K562 (cell line): ENCODE results near the gene YTHDF1. TPM values are rescaled to one million over a fixed set of nuclear protein-coding genes. Genes with fewer than 3 reads are reported as not detected.

Experiments
- ATAC-seq: fragments of 200-7000 bp; cut with Tn5 transposase; 3 replicates; pipeline ENCODE4 v1.9.1; 2020; ENCODE audit warnings: moderate library complexity
- BruUV-seq: library from RNA; stranded (reverse); fragments of 400-500 nt; replicated peaks from 2 replicates; lab custom pipeline; 2021; lab: Mats Ljungman, UMichigan
- CTCF ChIA-PET: fragments of 300-600 bp; formaldehyde crosslinking; extraction: SDS; loops from one replicate; lab custom pipeline; 2021; ENCODE audit warnings: low intra/inter-chr PET ratio; lab: Yijun Ruan, JAX
- POLR2A ChIA-PET: fragments of 300-600, 350-650 bp; sonication (Branson Sonifier 250); formaldehyde crosslinking; extraction: SDS; loops from one replicate; lab custom pipeline; 2021; ENCODE audit warnings: antibody characterized with exemption, inconsistent platforms; lab: Yijun Ruan, JAX
- DNase-seq, 4 experiments: peaks; one replicate each; pipeline versions ENCODE4 v3.0.0 to v3.0.0-alpha.2; 2011 to 2018; ENCODE audit warnings: low spot score in 3 of 4, mixed read lengths in 3 of 4; ENCODE audit errors: extremely low read depth in 1 of 4
- FAIRE-seq: peaks from 2 replicates; lab custom pipeline; 2011; peaks lifted over from hg19 to GRCh38; lab: Jason Lieb, UNC
- H2AFZ ChIP-seq: 2 replicates; pipeline ENCODE4 v1.6.0; 2011; ENCODE audit warnings: low read depth, low read length, control low read depth, inconsistent platforms
- H3K27ac ChIP-seq: fragments of 200-600 bp; 3 replicates; pipeline ENCODE4 v1.8.0; 2011; ENCODE audit warnings: low read depth, mild to moderate bottlenecking, control low read depth, inconsistent platforms, low read length, moderate library complexity, mixed read lengths; ENCODE audit errors: extremely low read depth
- H3K27me3 ChIP-seq, 2 experiments: fragments of 300-600 bp in 1 of 2; 2 replicates in 1 of 2; 3 replicates in 1 of 2; pipeline versions ENCODE4 v1.6.0 to v1.8.0; 2011; ENCODE audit warnings: inconsistent platforms in 2 of 2, low read length in 2 of 2, mild to moderate bottlenecking in 1 of 2, mixed read lengths in 1 of 2, moderate library complexity in 1 of 2; ENCODE audit not compliant: control insufficient read depth in 2 of 2, insufficient read depth in 2 of 2
- H3K36me3 ChIP-seq: fragments of 300-600 bp; 3 replicates; pipeline ENCODE4 v1.8.0; 2011; ENCODE audit warnings: mild to moderate bottlenecking, low read length, inconsistent platforms; ENCODE audit not compliant: control insufficient read depth, insufficient read depth
- H3K4me1 ChIP-seq, 2 experiments: fragments of 200-600 bp in 1 of 2; replicated peaks in 1 of 2; 2 replicates in 1 of 2; 3 replicates in 1 of 2; pipeline versions ENCODE4 v1.5.1 to v1.8.0; 2011; ENCODE audit warnings: inconsistent platforms in 2 of 2, low read length in 2 of 2, mild to moderate bottlenecking in 1 of 2, mixed read lengths in 1 of 2, moderate library complexity in 1 of 2; ENCODE audit not compliant: control insufficient read depth in 2 of 2, insufficient read depth in 2 of 2
- H3K4me2 ChIP-seq: 2 replicates; pipeline ENCODE4 v1.6.1; 2011; ENCODE audit warnings: low read length, control low read depth, inconsistent platforms, mixed read lengths; ENCODE audit not compliant: insufficient read depth
- H3K4me3 ChIP-seq: fragments of 200-600 bp; sonication (generic), shearing (Covaris generic); 2 replicates; pipeline ENCODE4 v1.5.1; 2016; ENCODE audit warnings: control low read depth, inconsistent platforms
- H3K79me2 ChIP-seq: fragments of 200-600 bp; 3 replicates; pipeline ENCODE4 v1.8.0; 2011; ENCODE audit warnings: low read length, inconsistent platforms; ENCODE audit not compliant: control insufficient read depth, insufficient read depth
- H3K9ac ChIP-seq, 2 experiments: 2 replicates each; pipeline versions ENCODE4 v1.6.0 to v1.6.1; 2011; ENCODE audit warnings: low read depth in 2 of 2, low read length in 2 of 2, control low read depth in 1 of 2, inconsistent platforms in 1 of 2, mild to moderate bottlenecking in 1 of 2, mixed read lengths in 1 of 2; ENCODE audit not compliant: insufficient read depth in 1 of 2
- H3K9me1 ChIP-seq: one replicate; pipeline ENCODE4 v1.6.0; 2011; ENCODE audit warnings: inconsistent platforms, mild to moderate bottlenecking, low read length, moderate library complexity; ENCODE audit not compliant: control insufficient read depth, insufficient read depth
- H3K9me3 ChIP-seq: replicated peaks from 2 replicates; pipeline ENCODE4 v1.5.1; 2011; ENCODE audit warnings: low read depth, low read length, inconsistent platforms; ENCODE audit not compliant: control insufficient read depth, insufficient read depth
- H4K20me1 ChIP-seq: replicated peaks from 2 replicates; pipeline ENCODE4 v1.6.1; 2011; ENCODE audit warnings: low read length, inconsistent platforms, mixed read lengths; ENCODE audit not compliant: control insufficient read depth, insufficient read depth
- BRD9 ChIP-seq: fragments of 450-650 bp; IDR thresholded peaks from 2 replicates; pipeline ENCODE4 v1.6.1; 2018; ENCODE audit warnings: low read depth; ENCODE audit not compliant: partially characterized antibody
- DIDO1 ChIP-seq: fragments of 450-650 bp; IDR thresholded peaks from 2 replicates; pipeline ENCODE4 v1.6.1; 2016; ENCODE audit warnings: low read depth, missing biosample characterization, missing genetic modification characterization
- HNRNPLL ChIP-seq: fragments of 200-400 bp; formaldehyde crosslinking; IDR thresholded peaks from 2 replicates; pipeline ENCODE4 v1.6.1; 2017; ENCODE audit warnings: low read length, low read depth, mild to moderate bottlenecking; ENCODE audit not compliant: poor library complexity, severe bottlenecking
- PHF8 ChIP-seq: fragments of 200-600 bp; sonication (generic); IDR thresholded peaks from 2 replicates; pipeline ENCODE4 v1.6.1; 2012; ENCODE audit warnings: mixed run types, mild to moderate bottlenecking, inconsistent platforms, low read length, moderate library complexity, borderline replicate concordance
- ZC3H11A ChIP-seq: IDR thresholded peaks from 2 replicates; pipeline ENCODE4 v1.6.1; 2012; ENCODE audit warnings: low read depth, low read length, improper control_type of control experiment
- WGBS: fragments of 100-300 bp; shearing (Covaris generic); methylation state at CpG from one replicate; pipeline ENCODE4 v1.1.6; 2016; ENCODE audit warnings: low coverage, mixed read lengths; ENCODE audit not compliant: insufficient coverage; ENCODE audit errors: missing lambda C conversion rate; 5-methylcytosine and 5-hydroxymethylcytosine counted together
- in situ Hi-C: fragments of 300-500 bp; cut with MboI; formaldehyde crosslinking; loops from 4 replicates; pipeline ENCODE4 v1.15.0; 2018; ENCODE audit warnings: inconsistent platforms, mixed read lengths
- intact Hi-C: fragments of 100-400 bp; cut with micrococcal nuclease; formaldehyde crosslinking; loops from 2 replicates; pipeline ENCODE4 v1.14.2; 2022
- polyA plus RNA-seq, 8 experiments: library from polyadenylated mRNA; depleted of rRNA in 4 of 8; stranded (reverse) in 5 of 8; unstranded in 3 of 8; fragments of >200 nt; fragmentation: Nextera tagmentation in 2 of 8; fragmentation: Illumina TruSeq in 1 of 8; extraction: Ambion mirVana in 2 of 8; extraction: Trizol in 1 of 8; gene quantifications; 2 replicates each; pipeline versions ENCODE4 v1.2.1 to v1.2.3, GENCODE V29; 2011 to 2014; ENCODE audit warnings: inconsistent platforms in 1 of 8, missing spikeins in 1 of 8
- total RNA-seq, 7 experiments: library from RNA; depleted of rRNA in 6 of 7; stranded (reverse); fragments of >200 nt in 6 of 7; fragmentation: Illumina TruSeq in 2 of 7; extraction: Trizol in 2 of 7; gene quantifications; 2 replicates each; pipeline versions ENCODE4 v1.2.1 to v1.2.3, GENCODE V29; 2011 to 2021; ENCODE audit warnings: low replicate concordance in 1 of 7
- TF ChIP-seq, protein P1 (sequence below), 2 experiments: fragments of 450-650 bp in 1 of 2; IDR thresholded peaks; 2 replicates each; pipeline ENCODE4 v1.6.1; 2011 to 2017; ENCODE audit warnings: low read depth in 2 of 2, antibody characterized with exemption in 1 of 2, borderline replicate concordance in 1 of 2, low read length in 1 of 2, mild to moderate bottlenecking in 1 of 2, mixed read lengths in 1 of 2; ENCODE audit not compliant: control insufficient read depth in 1 of 2

YTHDF1 gene
- total and polyA plus RNA-seq, 9 of the 15 experiments (the other 6 are each of a cell fraction or from before 2014, with no cell fraction given): 10.1 to 42.4 (median 27.8) TPM

DNA sequence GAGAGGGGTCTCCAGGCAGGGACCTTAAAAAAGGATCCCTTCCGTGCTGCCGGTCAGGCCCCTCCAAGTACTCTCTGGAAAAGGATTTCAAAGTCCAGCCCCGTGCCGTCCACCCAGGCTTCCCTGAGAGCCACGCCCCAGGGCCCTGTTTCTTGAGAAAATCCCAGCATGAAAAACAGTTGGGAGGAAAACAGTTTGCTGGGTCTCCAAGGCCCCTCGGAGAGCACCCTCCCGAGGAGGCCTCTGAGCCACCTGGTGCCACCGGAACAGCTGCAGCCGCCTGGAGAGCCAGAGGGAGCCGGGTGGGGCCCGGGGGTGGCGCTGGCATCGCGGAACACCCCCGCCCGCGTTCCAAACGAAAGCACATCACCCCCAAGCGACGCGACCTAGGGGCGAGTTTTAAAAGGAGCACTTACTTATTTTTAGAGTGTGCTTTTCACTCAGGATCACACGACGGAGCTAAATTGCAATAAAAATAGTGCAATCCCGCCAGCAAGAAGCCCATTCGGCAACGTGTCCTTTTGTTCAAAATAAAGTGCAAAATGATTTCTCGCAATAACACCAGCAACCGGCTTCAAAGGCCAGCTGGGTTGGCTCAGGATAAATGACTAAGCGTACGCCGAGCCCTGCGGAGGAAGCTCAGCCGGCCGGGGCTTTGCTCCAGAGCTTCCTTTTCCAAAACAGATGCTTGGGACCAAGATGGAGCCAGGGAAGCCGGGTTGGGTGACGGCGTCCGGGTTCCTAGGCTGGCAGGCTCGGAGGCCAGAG lies 64.2 kb downstream of the YTHDF1 start:
- peaks cover 18 to 64% of the 10 kb centered on the region in 2 experiments; a peak in 3 of 5 replicates for H3K27me3 ChIP-seq

DNA sequence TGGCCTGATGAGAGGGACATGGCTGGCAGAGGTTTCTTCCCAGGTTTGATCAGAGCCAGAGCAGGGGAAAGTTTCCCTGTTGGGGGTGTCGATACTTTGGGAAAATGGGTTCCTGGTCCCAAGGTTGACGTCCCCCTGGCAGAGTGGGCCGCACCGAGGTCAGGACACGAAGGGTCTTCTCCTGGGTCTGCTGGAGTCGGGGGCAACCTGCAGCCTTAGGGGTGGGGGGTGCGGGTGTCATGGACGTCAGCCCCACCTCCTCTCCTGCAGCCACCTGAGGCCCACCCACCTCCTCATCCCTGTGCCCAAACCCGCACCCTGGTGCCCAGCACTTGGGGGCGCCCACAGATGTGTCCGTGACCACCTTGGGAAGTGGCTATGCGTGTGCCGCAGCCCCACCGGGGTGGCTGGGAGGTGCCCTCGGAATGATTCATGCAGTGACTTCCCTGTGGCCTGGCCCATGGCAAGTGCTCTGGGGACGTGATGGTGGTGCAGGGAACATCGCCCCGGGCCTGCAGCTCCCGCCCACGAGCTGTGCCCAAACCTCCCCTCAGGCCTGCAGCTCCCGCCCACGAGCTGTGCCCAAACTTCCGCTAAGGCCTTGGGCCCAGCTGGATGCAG lies 64.9 kb downstream of the YTHDF1 start:
- Histone ChIP-seq H3K9me1 (no peaks in the 10 kb centered on the region), H3K4me1 (peaks cover 0 to 10% of the 10 kb centered on the region in 2 experiments; a peak in 2 of 5 replicates)
- CTCF ChIA-PET: no interaction called here
- intact Hi-C loops (no loop called here), in situ Hi-C loops (no loop called here)
- DNase-seq: no peak
- FAIRE-seq: no peak
- no peak for ATAC-seq
- no peak for TF ChIP-seq BRD9
- TF ChIP-seq DIDO1: no peak
- TF ChIP-seq, protein P1, sequence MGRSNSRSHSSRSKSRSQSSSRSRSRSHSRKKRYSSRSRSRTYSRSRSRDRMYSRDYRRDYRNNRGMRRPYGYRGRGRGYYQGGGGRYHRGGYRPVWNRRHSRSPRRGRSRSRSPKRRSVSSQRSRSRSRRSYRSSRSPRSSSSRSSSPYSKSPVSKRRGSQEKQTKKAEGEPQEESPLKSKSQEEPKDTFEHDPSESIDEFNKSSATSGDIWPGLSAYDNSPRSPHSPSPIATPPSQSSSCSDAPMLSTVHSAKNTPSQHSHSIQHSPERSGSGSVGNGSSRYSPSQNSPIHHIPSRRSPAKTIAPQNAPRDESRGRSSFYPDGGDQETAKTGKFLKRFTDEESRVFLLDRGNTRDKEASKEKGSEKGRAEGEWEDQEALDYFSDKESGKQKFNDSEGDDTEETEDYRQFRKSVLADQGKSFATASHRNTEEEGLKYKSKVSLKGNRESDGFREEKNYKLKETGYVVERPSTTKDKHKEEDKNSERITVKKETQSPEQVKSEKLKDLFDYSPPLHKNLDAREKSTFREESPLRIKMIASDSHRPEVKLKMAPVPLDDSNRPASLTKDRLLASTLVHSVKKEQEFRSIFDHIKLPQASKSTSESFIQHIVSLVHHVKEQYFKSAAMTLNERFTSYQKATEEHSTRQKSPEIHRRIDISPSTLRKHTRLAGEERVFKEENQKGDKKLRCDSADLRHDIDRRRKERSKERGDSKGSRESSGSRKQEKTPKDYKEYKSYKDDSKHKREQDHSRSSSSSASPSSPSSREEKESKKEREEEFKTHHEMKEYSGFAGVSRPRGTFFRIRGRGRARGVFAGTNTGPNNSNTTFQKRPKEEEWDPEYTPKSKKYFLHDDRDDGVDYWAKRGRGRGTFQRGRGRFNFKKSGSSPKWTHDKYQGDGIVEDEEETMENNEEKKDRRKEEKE (IDR thresholded peaks at IDR 0.05; ENCODE audit: borderline replicate concordance in 1 of 2, control insufficient read depth in 1 of 2, low read depth in 2 of 2, low read length in 1 of 2): no peak
- TF ChIP-seq PHF8: no peak
- TF ChIP-seq, all 486 proteins: peak for 0
- H3K4me2 ChIP-seq: no peak overlapping the region
- H4K20me1 ChIP-seq: peaks cover 5% of the 10 kb centered on the region; the same call in 1 of the 2 replicates
- H3K9ac ChIP-seq: no peak overlapping the region
- H3K4me3 ChIP-seq: no peak overlapping the region
- BruUV-seq: no TSS peak
- no peak overlapping the region for H2AFZ ChIP-seq
- H3K79me2 ChIP-seq: no peaks in the 10 kb centered on the region
- POLR2A ChIA-PET: interaction anchor here (0.9 kb wide), 1 partner anchor 22 kb away, joined by 3 read pairs; no protein-coding TSS in a partner anchor
- no peaks in the 10 kb centered on the region for H3K36me3 ChIP-seq
- peaks cover 7% of the 10 kb centered on the region for H3K9me3 ChIP-seq
- 1% methylated on average over 16 of the region's 23 CpGs for WGBS
- no peak overlapping the region for H3K27ac ChIP-seq
- H3K27me3 ChIP-seq: peaks cover 18 to 57% of the 10 kb centered on the region in 2 experiments; a peak in 3 of 5 replicates

More for the DNA sequence above, 64.2 kb downstream of the YTHDF1 start:
- Histone ChIP-seq H3K4me3 (no peak overlapping the region), H3K79me2 (no peaks in the 10 kb centered on the region), H3K9me1 (no peaks in the 10 kb centered on the region), H3K27ac (no peak overlapping the region), H3K36me3 (no peaks in the 10 kb centered on the region), H3K9me3 (peaks cover 4% of the 10 kb centered on the region), H3K4me1 (peaks cover 0 to 10% of the 10 kb centered on the region in 2 experiments; a peak in 2 of 5 replicates), H3K9ac (no peak overlapping the region), H4K20me1 (peaks cover 5% of the 10 kb centered on the region; the same call in 1 of the 2 replicates), H2AFZ (no peak overlapping the region), H3K4me2 (no peak overlapping the region)
- under 1% methylated on average over 39 of the region's 40 CpGs for WGBS
- intact Hi-C loops: no loop called here
- DNase-seq (no peak), FAIRE-seq (no peak), ATAC-seq (no peak)
- TF ChIP-seq HNRNPLL: peak; percentile 47
- no peak for TF ChIP-seq ZC3H11A
- CTCF ChIA-PET: no interaction called here
- in situ Hi-C loops: no loop called here
- POLR2A ChIA-PET: interaction anchor here (0.9 kb wide), 1 partner anchor 21 kb away, joined by 3 read pairs; no protein-coding TSS in a partner anchor
- no TSS peak for BruUV-seq
